CD4-positive, alpha-beta T cell treated with Interleukin-15 for 1 hour (primary cell): ENCODE results near the gene SAAL1.
"Not testable (repeated sequence)": the region's sequence is repeated elsewhere in the genome, so short reads cannot be mapped to it uniquely, and the experiment has no call there.

Source experiments
- DNase-seq: peaks from one replicate; pipeline ENCODE4 v3.0.0-alpha.2; 2020

Gene SAAL1

GRCh38 chr11:18105802-18106574 lies at the start of gene SAAL1:
Gene SAAL1 (minus strand): TSS chr11:18106082. CDS start chr11:18106041, 41 bp downstream.
- DNase-seq, result peak; percentile 85

GRCh38 chr11:18151581-18151980 lies 45.7 kb upstream of the SAAL1 start:
- no peak for DNase-seq

DNA sequence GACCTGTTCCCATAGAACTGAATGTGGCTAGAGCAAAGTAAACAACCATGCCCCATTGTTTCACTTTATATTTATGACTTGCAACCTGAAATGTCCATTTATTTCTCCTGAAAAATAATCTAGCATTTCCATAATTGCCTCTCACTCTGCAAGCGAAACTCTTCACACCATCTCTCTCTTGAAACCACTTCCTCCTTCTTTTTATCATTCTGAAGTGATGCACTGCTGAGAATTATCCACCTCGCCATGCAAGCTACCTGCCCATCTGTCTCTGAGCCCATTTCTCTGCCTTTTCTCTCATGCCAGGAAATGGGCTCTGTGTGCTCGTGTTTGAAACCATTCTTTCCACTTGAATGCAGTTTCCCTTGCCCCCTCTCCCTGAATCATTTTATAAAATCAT lies 40.0 kb upstream of the SAAL1 start:
- no peak for DNase-seq

DNA sequence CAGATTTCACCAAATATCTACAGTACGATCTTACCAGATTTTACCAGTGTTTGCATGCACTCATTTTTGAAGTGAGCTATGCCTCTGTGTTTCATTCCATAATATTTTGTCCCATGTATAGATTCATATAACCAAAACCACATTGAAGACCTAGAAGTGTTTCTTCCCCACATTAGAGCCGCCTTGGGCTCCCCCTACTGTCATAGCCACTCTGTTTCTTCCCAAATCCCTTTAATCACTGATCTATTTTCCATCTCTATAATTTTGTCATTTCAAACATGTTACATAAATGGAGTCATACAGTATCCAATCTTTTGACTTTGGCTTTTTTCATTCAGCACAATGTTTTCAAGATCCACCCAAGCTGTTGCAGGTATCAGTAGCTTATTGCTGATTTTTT lies 39.1 kb upstream of the SAAL1 start:
- DNase-seq, result no peak

DNA sequence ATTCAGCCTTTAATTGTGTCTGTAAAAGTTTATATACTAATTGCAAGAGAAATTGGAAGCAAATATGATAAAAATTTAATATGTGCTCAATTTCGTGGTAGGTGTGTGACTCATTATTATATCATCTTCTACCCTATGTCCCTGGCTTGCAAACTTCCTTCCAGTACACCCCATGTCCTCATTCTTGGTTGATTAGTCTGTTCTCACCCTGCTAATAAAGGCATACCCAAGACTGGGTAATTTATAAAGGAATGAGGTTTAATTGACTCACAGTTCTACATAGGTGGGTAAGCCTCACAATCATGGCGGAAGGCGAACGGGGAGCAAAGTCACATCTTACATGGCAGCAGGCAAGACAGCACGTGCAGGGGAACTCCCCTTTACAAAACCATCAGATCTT lies 38.4 kb upstream of the SAAL1 start:
- DNase-seq, result no peak

DNA sequence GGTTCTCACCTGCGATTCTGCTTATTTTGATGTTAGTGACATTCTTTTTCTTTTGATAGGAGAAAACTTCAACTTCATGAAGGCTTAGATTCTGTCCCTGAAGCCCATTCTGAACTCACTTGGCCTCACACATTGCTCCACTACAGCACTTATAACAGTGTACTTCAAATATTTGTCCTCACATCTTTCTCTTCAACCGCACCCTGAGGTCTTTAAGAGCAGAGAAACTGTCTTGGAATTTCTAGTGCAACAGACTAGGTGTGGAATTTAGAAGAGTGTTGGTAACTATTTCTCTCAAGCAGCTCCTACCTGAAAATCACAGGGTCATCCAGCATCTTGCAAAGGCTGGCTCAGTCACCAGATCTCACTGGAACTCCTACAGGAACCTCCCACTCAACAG lies 34.3 kb upstream of the SAAL1 start:
- no peak for DNase-seq

DNA sequence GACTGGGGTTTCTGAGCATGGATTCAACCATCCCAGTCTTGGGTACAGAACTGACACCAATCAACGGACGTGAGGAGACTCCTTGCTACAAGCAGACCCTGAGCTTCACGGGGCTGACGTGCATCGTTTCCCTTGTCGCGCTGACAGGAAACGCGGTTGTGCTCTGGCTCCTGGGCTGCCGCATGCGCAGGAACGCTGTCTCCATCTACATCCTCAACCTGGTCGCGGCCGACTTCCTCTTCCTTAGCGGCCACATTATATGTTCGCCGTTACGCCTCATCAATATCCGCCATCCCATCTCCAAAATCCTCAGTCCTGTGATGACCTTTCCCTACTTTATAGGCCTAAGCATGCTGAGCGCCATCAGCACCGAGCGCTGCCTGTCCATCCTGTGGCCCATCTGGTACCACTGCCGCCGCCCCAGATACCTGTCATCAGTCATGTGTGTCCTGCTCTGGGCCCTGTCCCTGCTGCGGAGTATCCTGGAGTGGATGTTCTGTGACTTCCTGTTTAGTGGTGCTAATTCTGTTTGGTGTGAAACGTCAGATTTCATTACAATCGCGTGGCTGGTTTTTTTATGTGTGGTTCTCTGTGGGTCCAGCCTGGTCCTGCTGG lies 31.4 kb upstream of the SAAL1 start:
- no peak for DNase-seq

- no peak for DNase-seq
These were observed 29.4 kb upstream of the SAAL1 start for GRCh38 chr11:18135308-18135707.

- DNase-seq, result no peak
These were observed 26.5 kb upstream of the SAAL1 start, which contains the start of gene MRGPRX3 for GRCh38 chr11:18132341-18132740. Gene MRGPRX3 (plus strand): TSS chr11:18132571. CDS start chr11:18137203, 4,632 bp downstream.

- DNase-seq, result not testable (repeated sequence)
These were observed 25.2 kb upstream of the SAAL1 start for GRCh38 chr11:18131115-18131514.

GRCh38 chr11:18121331-18121828 lies 15.5 kb upstream of the SAAL1 start:
- not testable (repeated sequence) for DNase-seq

- peak; percentile 47 for DNase-seq
These were observed 9.7 kb upstream of the SAAL1 start for GRCh38 chr11:18115360-18116127.

GRCh38 chr11:18111005-18111404 lies 5.1 kb upstream of the SAAL1 start:
- DNase-seq, result no peak

- no peak for DNase-seq
These were observed 2.4 kb upstream of the SAAL1 start for GRCh38 chr11:18108254-18108653.

DNA sequence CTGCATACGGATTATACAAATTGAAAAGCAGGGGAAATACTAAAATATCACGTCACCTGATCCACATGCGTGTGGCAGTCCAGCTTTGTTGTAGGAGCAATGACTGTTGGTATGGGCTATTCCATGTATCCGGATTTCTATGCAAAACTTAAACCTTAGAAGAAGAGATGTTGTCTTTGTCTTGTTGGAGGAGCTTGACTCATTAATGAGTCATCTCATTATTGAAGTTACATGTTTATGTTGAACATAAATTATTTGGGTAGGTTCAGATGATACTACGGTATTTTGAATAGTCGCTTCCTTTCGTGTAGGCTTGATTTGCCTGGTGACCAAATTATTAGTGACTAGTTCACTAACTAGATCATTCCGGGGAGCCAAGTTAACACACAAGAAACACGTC lies 806 bp upstream of the SAAL1 start:
- DNase-seq, result no peak

DNA sequence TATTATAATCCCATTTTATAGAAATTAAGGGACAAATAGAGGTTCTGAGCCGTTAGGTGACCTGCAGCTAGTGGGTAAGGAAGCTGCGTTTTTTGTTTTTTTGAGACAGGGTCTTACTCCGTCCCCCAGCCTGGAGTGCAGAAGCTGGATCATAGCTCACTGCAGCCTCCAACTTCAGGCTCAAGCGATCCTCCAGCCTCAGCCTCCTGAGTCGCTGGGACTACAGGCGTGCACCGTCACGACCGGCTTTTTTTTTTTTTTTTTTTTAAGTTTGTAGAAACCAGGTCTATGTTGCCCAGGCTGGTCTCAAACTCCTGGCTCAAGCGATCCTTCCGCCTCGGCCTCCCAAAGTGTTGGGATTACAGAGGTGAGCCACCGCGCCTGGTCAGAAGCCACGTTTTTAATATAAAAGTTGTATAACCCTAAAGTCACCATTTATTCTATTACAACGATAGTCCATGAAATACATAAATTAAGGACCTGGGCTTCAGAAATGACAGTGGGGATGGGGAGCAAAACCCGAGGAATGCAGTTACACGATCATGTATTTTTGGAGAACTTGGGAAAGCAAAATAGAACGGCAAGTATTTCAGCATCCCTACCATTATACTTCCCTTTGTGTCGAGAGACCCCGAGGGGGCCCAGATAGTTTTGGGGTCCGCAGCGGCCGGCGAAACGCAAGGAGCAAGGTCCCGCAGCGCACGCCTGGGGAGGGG lies 638 bp downstream of the SAAL1 start:
- no peak for DNase-seq

DNA sequence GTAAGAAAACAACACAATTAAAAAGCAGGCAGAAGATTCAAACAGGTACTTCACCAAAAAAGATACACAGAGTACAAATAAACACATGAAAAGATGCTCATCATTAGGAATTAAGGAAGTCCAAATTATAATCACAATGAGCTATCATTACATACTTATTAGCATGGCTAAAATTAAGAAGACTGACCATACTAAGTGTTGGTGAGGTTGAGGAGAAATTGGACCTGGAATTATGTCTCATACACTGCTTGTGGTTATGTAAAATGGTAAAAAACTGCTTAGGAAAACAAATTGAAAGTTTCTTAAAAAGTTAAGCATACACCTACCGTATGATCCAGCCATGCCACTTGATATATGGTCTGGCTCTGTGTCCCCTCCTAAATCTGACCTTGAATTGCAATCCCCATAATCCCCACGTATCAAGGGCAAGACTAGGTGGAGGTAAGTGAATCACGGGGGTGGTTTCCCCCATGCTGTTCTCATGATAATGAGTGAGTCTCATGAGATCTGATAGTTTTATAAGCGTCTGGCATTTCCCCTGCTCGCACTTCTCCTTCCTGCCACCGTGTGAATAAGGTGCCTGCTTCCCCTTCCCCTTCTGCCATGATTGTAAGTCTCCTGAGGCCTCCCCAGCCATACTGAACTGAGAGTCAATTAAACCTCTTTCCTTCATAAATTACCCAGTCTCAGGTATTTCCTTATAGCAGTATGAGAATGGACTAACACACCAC lies 4.8 kb downstream of the SAAL1 start:
- no peak for DNase-seq

DNA sequence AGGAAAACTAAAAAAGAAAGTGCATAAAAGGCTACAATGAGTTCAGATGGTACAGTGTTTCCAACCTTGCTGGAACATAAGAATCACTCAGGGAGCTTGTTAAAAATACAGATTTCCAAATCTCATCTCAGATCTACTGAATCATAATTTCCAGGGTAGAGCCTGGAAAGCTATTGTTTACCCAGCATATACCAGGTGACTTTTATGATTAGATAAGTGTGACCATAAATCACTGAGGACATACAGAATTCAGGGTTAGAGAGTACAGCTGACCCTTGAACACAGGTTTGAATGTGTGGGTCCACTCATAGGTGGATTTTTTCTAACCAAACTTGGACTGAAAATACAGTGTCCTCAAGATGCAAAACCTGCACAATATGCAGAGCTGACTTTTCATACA lies 11.9 kb downstream of the SAAL1 start:
- DNase-seq, result no peak

- no peak for DNase-seq
These were observed 14.2 kb downstream of the SAAL1 start for GRCh38 chr11:18091731-18092130.

DNA sequence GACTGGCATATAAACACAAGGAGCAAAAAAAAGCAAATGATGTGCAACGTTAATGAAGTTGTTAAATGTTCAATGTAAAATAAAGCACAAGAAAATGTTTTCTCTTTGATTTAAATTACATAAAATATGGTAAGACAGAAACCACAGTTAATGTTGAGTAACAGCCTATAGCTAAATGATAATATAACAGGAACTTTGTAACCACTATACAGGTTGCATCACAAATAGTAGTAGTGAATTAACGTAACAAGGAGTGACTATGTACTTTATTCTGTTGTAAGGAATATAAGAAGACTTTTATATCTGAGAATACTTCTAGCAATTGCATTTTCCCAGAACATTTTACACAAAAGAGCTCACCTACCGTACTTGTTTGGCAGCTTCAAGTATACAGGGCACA lies 16.9 kb downstream of the SAAL1 start:
- no peak for DNase-seq

DNA sequence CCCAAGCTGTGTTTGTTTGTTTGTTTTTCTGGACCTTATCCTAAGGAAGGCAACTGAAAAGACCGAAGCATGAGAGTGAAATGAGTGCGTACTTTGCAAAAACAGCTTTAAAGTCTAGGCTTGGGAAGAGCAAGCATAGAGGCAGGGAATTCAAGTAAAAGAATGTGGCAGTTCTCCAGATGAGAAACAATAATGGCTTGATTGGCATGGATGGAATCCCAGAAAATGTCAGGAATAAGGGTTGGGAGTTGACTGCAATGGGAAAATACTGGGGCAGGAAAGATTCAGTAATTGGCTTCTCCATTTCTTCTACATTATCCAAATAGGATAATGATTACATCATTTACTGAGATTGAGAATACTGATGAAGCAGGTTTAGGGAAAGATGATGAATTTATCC lies 17.5 kb downstream of the SAAL1 start:
- no peak for DNase-seq

- no peak for DNase-seq
These were observed 24.3 kb downstream of the SAAL1 start for GRCh38 chr11:18081551-18081950.
